SK-N-MC (cell line): ENCODE data around the gene CLEC16A.

Experiments used
- DNase-seq: peaks from one replicate; pipeline ENCODE4 v3.0.0-alpha.2; 2011; ENCODE audit warnings: low read depth, low spot score
- H3K27ac ChIP-seq: fragments of 200-600 bp; sonication (generic); 2 replicates; pipeline ENCODE4 v1.5.1; 2016; ENCODE audit warnings: mixed run types
- H3K36me3 ChIP-seq: fragments of 200-600 bp; sonication (generic); 2 replicates; pipeline ENCODE4 v1.6.1; 2017; ENCODE audit warnings: antibody characterized with exemption, low read length, mixed read lengths; ENCODE audit not compliant: insufficient read depth
- H3K4me3 ChIP-seq: fragments of 200-600 bp; sonication (generic); 2 replicates; pipeline ENCODE4 v1.5.1; 2016
- H3K9ac ChIP-seq: fragments of 200-600 bp; sonication (generic); 2 replicates; pipeline ENCODE4 v1.8.0; 2017; ENCODE audit warnings: mixed run types, mixed read lengths; ENCODE audit not compliant: insufficient read length
- H3K9me3 ChIP-seq: fragments of 200-600 bp; sonication (generic); 2 replicates; pipeline ENCODE4 v1.6.1; 2017; ENCODE audit warnings: low read depth, mild to moderate bottlenecking, antibody characterized with exemption, low read length, moderate library complexity, mixed read lengths
- EZH2 ChIP-seq: fragments of 200-600 bp; sonication (generic); IDR thresholded peaks from one replicate; pipeline ENCODE4 v1.6.1; 2017; ENCODE audit warnings: antibody characterized with exemption
- FOXP2 ChIP-seq: optimal IDR thresholded peaks from 2 replicates; pipeline ENCODE3; 2011; ENCODE audit warnings: mild to moderate bottlenecking, moderate library complexity; ENCODE audit not compliant: insufficient read depth; ENCODE audit errors: extremely low read length, control extremely low read depth
- POLR2AphosphoS5 ChIP-seq: IDR thresholded peaks from 2 replicates; pipeline ENCODE4 v1.6.1; 2012; ENCODE audit warnings: mild to moderate bottlenecking, low read depth, low read length, borderline replicate concordance

Gene CLEC16A

DNA sequence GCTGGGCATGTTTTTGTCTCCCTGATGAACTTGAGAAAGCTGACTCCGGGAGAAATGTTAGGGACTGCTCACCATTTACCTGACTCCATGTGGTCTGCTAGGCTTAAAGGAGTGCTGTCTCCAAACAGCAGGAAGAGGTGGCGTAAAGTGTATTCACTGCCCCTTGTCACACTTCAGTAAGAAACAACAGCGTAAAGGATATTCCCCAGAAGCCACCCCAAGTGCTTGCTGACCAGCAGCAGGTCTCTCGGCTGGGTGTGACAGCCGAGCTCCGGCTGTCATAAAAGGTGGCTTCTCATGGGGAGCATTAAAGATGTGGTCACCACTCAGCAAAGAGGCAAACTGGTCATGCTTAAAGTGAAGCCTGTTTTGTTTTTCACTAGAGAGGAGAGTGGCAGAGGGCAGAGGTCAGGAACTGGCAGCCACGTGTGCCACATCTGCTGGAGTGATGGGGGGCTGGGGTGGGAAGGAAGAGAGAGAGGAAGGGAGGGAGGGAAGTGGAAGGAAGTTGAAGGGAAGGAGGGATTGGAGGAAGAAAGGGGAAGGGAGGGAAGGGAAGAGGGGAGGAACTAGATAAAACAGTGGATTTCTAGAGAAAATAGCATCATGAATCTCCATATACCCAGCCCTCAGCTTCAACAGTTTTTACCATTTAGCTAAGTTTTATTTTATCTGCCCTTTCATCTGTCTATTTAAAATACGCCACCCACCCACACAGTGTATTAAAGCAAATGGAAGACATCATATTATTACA lies 119.3 kb downstream of the CLEC16A start:
- Histone ChIP-seq H3K9me3 (no peaks in the 10 kb centered on the region), H3K36me3 (no peaks in the 10 kb centered on the region), H3K9ac (no peak overlapping the region), H3K4me3 (no peak overlapping the region), H3K27ac (no peak overlapping the region)
- TF ChIP-seq POLR2AphosphoS5: no peak
- no peak for TF ChIP-seq EZH2
- TF ChIP-seq FOXP2: no peak
- no peak for DNase-seq

DNA sequence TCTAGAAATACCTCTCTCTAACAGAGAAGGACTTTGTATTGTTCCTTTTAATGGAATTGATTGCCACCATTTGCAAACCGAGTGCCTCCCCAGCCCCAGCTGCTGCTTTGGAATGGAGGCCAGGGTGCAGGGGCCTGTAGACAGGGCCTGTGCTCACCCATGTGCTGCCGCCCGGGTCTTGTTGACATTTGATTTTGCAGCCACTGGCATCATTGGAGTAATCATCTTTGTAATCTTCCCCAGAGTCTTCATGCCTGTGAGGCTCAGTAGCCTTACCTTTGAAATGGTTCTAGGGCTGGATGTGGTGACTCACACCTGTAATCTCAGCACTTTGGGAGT lies 119.8 kb downstream of the CLEC16A start:
- no peaks in the 10 kb centered on the region for H3K36me3 ChIP-seq
- H3K27ac ChIP-seq: no peak overlapping the region
- no peaks in the 10 kb centered on the region for H3K9me3 ChIP-seq
- no peak for DNase-seq
- TF ChIP-seq POLR2AphosphoS5 (no peak), FOXP2 (no peak), EZH2 (no peak)
- no peak overlapping the region for H3K9ac ChIP-seq
- H3K4me3 ChIP-seq: no peak overlapping the region

DNA sequence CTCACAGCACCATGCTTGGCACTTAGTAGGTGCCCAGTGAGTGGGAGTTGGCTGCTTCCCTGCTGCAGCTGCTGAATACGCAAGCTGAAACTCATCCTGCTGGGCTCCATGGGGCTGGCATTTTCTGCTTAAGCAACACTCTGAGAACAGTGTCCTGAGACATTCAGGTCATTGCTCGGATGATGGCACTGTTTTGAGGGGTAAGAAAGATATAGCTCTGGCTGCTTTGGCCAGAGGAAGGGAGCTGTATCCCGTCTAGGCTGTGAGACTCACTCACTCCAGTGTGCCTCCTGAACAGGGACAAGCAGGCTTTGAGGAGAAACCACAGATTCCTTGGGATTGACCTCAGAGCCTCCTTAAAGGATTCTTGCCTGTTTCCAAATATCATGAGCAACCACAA lies 120.5 kb downstream of the CLEC16A start:
- TF ChIP-seq FOXP2: no peak
- no peak for TF ChIP-seq POLR2AphosphoS5
- TF ChIP-seq EZH2: no peak
- H3K36me3 ChIP-seq: no peaks in the 10 kb centered on the region

DNA sequence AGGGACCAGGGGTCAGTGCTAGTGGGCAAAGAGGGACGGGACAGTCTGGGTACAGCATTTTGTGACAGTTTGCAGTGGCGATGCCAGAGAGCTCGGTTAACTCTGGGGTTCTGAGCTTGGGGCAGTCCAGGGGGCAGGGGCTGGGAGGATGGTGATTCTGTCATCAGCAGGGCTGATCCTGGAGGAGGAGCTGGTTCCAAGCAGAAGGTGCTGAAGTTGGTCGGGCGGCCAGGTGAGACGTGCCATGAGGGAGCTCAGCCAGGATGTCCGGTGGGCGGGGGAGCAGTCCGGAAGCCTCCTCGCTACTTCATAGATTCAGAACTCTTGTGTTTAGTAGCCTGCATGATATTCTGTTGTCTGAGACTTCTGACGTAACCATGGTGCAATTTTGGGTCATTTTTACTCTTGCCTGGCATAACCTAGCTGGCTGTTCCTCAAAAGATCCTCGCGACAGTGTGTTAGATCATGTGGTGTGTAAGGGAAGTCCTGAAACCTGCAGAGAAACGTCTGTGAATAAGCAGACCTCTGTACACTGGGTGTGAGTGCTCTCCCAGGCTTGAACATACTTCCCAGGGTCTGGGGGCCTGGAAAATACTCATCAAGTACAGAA lies 122.0 kb downstream of the CLEC16A start:
- H3K9me3 ChIP-seq: no peaks in the 10 kb centered on the region
- no peak for DNase-seq
- TF ChIP-seq FOXP2 (no peak), POLR2AphosphoS5 (no peak), EZH2 (no peak)
- H3K4me3 ChIP-seq: no peak overlapping the region
- no peak overlapping the region for H3K27ac ChIP-seq
- no peaks in the 10 kb centered on the region for H3K36me3 ChIP-seq
- H3K9ac ChIP-seq: no peak overlapping the region

More for the DNA sequence above, 120.5 kb downstream of the CLEC16A start:
- no peak overlapping the region for H3K9ac ChIP-seq
- DNase-seq: no peak
- no peak overlapping the region for H3K4me3 ChIP-seq
- no peak overlapping the region for H3K27ac ChIP-seq
- H3K9me3 ChIP-seq: no peaks in the 10 kb centered on the region

DNA sequence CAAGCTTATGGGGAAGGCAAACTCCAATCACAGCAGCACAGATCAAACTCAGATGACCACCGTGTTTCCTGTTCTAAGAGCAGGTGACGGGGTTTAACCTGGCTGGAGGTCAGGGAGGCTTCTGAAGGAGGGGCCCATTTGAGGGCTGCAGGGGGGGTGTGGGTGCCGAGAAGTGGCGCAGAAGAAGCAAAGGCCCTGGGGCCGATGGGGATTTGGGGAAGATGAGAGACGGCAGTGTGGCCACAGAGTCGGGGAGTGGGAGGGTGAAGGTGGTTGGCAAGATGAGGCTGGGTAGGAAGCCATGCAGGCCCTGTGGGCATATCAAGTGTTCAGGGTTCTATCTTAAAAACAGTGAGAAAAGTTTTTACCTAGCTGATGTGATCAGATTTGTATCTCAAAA lies 122.9 kb downstream of the CLEC16A start:
- no peaks in the 10 kb centered on the region for H3K36me3 ChIP-seq

DNA sequence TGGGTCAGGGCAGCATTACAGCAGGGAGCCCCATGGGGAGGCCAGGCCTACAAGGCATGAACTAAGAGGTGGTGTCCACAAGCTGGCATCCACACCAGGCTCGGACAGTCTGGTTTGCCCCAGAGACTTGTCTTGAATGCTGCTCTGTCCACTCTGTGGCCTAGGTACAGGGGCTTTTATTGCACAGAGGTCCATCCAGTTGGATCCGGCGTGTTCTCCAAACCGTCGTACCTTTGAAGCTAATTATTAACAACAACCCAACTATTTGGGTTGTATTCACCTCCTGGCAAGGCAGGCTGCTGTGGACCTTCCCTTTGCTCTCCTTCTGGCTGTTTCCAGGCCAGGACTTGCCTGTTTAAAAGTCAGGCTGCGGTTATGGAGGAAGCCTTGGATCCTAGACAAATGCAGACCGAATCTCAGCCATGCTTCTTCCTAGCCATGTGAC lies 123.4 kb downstream of the CLEC16A start:
- DNase-seq: no peak
- Histone ChIP-seq H3K36me3 (no peaks in the 10 kb centered on the region), H3K9ac (no peak overlapping the region)

More for the DNA sequence above, 122.9 kb downstream of the CLEC16A start:
- Histone ChIP-seq H3K27ac (no peak overlapping the region), H3K9ac (no peak overlapping the region), H3K9me3 (no peaks in the 10 kb centered on the region), H3K4me3 (no peak overlapping the region)
- no peak for TF ChIP-seq POLR2AphosphoS5
- no peak for TF ChIP-seq EZH2
- TF ChIP-seq FOXP2: no peak
- no peak for DNase-seq

DNA sequence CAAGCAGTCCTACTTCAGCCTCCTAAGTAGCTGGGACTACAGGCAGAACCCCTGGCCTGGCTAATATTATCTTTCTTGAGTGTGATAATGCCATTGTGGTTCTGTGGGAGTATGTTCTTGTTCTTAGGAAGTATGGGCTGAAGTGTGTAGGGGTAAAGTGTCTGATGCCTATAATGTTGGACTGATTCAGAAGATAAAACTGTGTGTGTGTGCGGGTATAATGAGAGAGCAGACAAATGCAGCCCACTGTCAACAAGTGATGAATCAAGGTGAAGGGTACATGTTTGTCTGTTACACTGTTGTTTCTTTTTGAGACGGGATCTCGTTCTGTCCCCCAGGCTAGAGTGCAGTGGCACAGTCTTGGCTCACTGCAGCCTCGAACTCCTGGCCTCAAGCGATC lies 127.5 kb downstream of the CLEC16A start:
- no peak overlapping the region for H3K4me3 ChIP-seq
- DNase-seq: no peak
- no peaks in the 10 kb centered on the region for H3K36me3 ChIP-seq
- TF ChIP-seq EZH2 (no peak), POLR2AphosphoS5 (no peak), FOXP2 (no peak)
- no peak overlapping the region for H3K9ac ChIP-seq
- H3K9me3 ChIP-seq: no peaks in the 10 kb centered on the region
- H3K27ac ChIP-seq: no peak overlapping the region

More for the DNA sequence above, 123.4 kb downstream of the CLEC16A start:
- Histone ChIP-seq H3K4me3 (no peak overlapping the region), H3K27ac (no peak overlapping the region), H3K9me3 (no peaks in the 10 kb centered on the region)
- TF ChIP-seq POLR2AphosphoS5 (no peak), FOXP2 (no peak), EZH2 (no peak)

DNA sequence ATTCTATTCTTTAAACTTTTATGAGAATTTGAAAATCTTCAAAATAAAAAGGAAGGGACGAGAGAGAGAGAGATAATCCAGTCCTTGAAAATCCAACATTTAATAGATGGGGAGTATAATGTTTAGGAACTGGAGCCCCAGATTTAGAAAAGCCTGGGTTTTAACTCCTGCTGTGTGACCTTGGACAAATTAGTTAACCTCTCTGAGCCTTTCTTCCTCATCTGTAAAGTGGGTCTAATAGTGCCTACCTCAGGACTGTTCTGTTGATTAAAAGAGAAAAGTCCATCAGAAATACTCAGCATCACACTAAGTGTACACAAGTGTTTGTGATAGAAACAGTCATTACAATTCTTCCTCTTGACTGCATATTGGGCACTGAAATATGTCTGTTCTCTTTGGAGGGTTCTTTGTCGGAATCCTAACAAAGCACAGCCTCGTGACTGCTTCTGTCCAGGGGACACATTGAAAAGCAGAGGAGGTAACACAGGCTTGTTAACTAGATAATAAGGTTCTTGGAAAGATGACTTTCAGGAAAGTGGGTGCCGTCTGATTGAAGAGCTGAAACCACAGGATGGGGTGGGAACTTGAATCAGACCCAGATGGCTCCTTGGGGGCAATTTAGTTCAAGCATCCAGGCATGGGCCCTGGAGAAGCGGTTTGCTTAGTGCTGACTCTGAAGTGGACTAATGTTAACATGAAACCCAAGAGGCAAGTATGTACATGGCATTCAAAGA lies 128.2 kb downstream of the CLEC16A start:
- H3K4me3 ChIP-seq: no peak overlapping the region
- DNase-seq: no peak

More for the DNA sequence above, 128.2 kb downstream of the CLEC16A start:
- no peak for TF ChIP-seq EZH2
- no peak for TF ChIP-seq FOXP2
- no peak for TF ChIP-seq POLR2AphosphoS5
- Histone ChIP-seq H3K36me3 (no peaks in the 10 kb centered on the region), H3K9ac (no peak overlapping the region), H3K9me3 (no peaks in the 10 kb centered on the region), H3K27ac (no peak overlapping the region)
